Measurements from ENCODE around the gene P2RY6. TPM values are rescaled to one million over a fixed set of nuclear protein-coding genes. Genes with fewer than 3 reads are reported as not detected.
A peak's percentile ranks its signal among the peaks of the same experiment; 100 is the strongest.

The P2RY6 gene
- total RNA-seq, 1 donor from 2014 or later, result 3.6 TPM

DNA sequence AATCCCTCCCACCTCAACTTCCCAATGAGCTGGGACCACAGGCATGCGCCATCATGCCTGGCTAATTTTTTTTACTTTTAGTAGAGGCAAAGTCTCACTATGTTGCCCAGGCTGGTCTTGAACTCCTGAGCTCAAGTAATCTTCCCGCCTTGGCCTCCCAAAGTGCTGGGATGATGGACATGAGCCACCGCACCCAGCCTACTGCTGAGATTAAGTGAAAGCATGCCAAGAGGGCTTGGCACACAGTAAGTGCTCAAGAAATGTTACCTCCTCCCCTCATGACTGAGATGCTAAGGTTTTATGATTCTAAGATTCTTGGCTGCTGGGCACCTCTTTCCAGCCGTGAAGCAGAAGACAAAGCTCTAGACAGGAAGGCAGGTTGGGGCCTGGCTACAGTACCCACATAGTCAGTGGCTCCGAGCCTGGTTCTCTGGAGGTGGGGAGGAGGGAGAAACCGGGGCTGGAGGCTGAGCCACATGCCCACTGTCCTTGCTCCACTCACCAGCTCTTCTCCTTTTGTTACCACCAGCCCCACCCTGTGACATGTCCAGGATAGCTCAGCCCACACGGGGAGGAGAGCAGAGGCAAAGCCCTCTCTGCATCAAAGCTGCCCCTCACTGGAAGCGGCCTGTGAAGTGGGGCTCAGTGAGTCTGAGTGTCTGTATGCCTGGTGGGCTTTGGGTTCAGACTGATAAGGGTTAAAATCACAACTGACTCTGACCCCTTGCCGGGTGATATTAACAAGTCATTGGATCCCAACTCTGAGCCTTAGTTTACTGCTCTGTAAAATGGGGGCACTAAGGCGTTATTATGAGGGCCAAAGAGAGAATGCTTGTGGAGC, 48.8 kb downstream of the P2RY6 start:
- intact Hi-C loops (cut with DNase I), result no loop called here
- ATAC-seq (no peak), DNase-seq (ENCODE audit: low spot score) (no peak)

- ATAC-seq (peak; percentile 71), DNase-seq (ENCODE audit: low spot score) (no peak)
- intact Hi-C loops (cut with DNase I), result no loop called here
Measured at GRCh38 chr11:73321604-73322381, 49.7 kb downstream of the P2RY6 start.

DNA sequence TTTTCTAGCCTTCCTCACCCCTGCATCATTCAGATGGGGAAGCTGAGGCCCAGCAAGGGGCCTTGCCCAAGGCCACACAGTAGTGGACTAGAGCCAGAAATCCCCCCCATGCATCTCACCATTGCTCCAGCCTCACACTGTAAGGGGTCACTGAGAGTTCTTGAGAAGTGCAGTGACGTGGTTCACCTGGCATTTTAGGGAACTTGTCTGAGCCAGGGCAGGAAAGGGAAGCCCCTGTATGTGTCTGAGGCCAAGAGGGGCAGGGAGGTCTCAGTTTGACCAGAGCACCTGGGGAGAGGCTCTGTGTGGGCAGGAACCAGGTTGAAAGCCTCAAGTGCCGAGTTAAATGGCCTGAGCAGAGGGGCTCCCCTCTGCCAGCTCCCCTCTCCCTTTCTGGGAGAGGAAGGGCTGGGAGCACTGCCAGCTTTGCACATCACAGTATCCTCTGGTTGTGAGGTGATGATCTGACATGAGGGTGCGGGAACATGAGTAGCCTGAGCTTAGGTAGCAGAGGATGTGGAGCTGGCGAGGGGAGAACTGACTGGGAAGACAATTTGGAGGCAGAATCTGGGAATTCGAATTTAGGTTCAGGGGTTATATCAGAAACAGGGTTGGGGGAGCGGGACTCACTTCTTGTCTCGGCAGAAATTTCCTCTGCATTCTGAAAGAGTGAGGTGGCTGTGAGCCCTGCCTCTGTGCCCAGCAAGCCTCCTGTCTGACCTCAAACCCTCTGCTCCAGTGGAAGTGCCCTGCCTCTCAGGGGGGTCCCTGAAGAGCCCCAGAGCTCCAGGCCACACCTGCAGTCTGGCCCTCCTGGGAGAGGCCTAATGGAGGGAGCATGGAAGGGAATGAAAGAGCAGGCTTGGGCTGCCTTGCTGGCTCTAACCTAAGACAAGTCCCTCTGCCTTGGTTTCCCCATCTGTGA, 50.5 kb downstream of the P2RY6 start:
- DNase-seq (ENCODE audit: low spot score), result no peak
- intact Hi-C loops (cut with DNase I), result no loop called here
- peak; percentile 0 for ATAC-seq

DNA sequence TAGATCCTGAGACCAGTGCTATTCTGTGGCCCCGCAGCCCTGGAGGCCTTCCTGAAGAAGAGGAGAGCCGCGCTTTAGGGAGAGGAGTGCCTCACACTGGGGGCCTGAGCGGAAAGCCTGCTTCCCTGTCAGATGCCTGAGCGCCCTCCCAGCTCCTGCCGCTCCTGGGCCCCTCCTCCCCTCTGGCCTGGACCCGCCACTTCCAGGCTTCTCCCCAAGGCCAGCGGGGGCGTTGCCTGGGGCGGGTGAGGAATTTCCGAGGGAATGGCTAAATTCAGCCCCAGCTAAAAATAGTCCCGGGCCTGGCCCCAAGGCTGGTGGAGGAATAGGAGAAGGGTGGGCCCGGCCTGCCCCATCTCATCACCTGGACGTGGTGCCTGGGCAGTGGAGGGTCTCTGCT, 51.3 kb downstream of the P2RY6 start:
- intact Hi-C loops (cut with DNase I), result no loop called here
- peak; percentile 77 for ATAC-seq
- peak; percentile 87 for DNase-seq (ENCODE audit: low spot score)

DNA sequence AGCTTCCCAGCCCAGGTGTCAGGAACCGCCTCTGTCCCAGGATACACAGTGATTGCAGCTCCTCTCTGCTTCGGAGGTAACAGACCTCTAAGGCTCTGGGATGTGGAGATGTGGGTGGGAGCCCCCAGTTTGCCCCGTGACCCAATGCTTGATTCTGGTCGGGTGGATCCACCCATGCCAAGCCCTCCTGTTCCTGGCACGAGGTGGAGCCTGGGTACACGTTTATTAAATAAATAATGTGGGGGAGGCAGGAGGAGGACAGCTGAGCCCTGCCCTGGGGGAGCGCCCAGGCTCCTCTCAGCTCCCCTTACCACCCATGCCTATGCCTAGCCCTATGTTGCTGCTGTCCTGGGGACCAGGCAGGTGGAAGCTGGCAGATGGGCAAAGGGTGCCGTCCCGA, 52.0 kb downstream of the P2RY6 start:
- intact Hi-C loops (cut with DNase I), result no loop called here
- no peak for DNase-seq (ENCODE audit: low spot score)
- no peak for ATAC-seq

- DNase-seq (ENCODE audit: low spot score) (no peak), ATAC-seq (no peak)
Measured at GRCh38 chr11:73324665-73325035, 52.5 kb downstream of the P2RY6 start.

GRCh38 chr11:73325036-73325981, 53.2 kb downstream of the P2RY6 start:
- intact Hi-C loops (cut with DNase I), result no loop called here
- ATAC-seq, result no peak

More at GRCh38 chr11:73324665-73325035, 52.5 kb downstream of the P2RY6 start:
- intact Hi-C loops (cut with DNase I), result no loop called here

GRCh38 chr11:73326929-73327811, 55.0 kb downstream of the P2RY6 start:
- DNase-seq (ENCODE audit: low spot score), result no peak
- intact Hi-C loops (cut with DNase I), result no loop called here
- no peak for ATAC-seq

More at GRCh38 chr11:73325036-73325981, 53.2 kb downstream of the P2RY6 start:
- no peak for DNase-seq (ENCODE audit: low spot score)

GRCh38 chr11:73327812-73328364, 55.8 kb downstream of the P2RY6 start:
- intact Hi-C loops (cut with DNase I), result no loop called here
- DNase-seq (ENCODE audit: low spot score) (no peak), ATAC-seq (no peak)

DNA sequence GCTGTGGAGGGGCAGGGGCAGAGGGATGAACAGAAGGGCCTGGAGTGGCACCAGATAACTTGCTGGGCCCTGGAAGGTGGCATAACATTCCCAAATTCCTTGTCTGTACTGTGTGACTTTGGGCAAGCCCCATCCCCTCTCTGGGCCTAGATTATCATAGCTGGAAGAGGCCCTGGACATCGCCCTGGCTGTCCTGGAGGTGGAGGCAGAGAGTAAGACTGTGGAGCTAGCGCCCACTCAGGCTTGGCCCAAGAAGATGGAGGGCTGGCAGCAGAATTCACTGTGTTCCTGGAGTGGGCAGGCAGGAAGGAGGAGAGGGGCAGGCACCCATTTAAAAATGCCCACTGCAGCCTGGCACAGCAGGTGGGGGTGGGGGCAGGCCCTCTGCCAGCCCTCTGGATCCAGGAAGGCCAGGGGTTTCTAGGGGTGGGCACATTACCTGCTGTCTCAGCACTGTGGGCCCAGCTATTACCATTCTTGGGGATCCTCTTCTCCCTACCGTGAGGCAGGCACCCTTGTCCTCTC, 58.5 kb downstream of the P2RY6 start:
- intact Hi-C loops (cut with DNase I), result no loop called here
- no peak for DNase-seq (ENCODE audit: low spot score)
- ATAC-seq, result no peak

DNA sequence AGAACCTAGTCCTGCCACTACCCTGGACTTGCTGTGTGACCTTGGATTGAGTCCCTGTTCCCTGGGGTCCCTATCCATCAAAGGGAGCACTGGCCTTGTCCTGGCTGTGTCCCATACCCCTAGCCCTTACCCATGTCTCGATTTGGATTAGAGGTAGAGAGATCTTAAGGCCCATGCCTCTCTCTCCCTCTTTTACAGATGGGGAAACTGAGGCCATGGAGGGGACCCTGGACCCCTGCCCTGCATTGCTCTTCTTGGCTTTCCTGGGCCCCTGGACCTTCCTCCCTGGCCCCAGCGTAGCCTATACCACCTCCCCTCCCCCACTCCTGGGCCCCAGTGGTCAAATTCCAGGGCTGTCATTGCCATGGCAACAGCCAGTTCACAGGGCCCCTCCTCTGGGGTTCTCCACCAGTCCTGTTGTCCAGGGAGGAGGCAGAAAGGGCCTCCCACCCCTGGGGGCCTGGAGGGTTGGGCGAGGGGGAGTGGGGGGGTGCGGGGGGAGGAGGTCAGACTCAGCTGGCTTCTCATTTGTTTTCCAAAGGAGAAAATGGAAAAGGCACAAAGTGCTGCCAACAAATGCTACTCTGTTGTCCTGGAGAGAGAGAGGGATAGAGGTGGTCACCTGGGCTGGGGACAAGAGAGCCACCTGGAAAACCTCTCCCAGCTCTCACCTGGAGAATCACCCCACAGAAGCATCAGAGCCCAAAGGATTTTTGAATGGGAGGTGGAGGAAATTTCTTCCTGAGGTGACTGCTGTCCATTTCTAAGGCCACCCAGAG, 59.2 kb downstream of the P2RY6 start:
- intact Hi-C loops (cut with DNase I), result no loop called here
- DNase-seq (ENCODE audit: low spot score) (peak; percentile 80), ATAC-seq (peak; percentile 25)

- intact Hi-C loops (cut with DNase I), result no loop called here
- DNase-seq (ENCODE audit: low spot score), result no peak
Measured at GRCh38 chr11:73333173-73333572, 61.0 kb downstream of the P2RY6 start.

DNA sequence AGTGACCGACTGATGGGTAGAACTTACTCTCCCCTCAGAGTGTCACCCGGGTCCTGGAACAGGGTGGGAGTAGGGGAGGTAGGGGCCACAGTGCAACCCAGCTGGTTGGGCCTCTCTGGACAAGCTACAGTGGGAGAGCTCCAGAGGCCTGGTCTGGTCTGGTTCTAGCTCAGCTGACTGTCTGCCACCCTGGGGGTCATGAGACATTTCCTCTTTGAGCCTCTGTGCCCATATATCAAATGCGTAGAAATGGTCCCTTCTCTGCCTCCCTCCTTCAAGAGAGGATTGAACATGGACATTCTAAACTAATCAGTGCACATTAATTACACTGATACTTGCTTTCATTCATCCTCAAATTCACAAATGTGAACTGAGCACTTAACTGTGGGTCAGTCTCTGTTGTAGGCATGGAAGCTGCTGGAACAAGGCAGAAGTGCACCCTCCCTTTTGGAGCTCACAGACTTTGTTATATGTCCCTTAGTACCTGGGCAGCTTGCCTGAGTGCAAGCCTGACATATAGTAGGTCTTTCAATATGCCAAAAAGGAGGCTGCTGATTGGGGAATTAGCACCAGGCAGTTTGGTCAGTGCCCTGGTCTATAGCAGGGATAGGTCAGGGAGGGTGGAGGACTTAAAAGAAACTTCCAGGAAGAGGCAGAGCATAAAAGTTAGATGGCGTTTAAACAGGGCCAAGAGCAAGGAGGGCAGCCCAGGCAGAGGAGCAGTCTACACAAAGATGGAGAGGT, 61.7 kb downstream of the P2RY6 start:
- DNase-seq (ENCODE audit: low spot score) (no peak), ATAC-seq (no peak)
- intact Hi-C loops (cut with DNase I), result loop anchor here (2.0 kb wide), 1 partner anchor 27 kb away; no protein-coding TSS in a partner anchor

More at GRCh38 chr11:73333173-73333572, 61.0 kb downstream of the P2RY6 start:
- ATAC-seq, result no peak

GRCh38 chr11:73334384-73335203, 62.5 kb downstream of the P2RY6 start:
- ATAC-seq, result peak; percentile 78
- intact Hi-C loops (cut with DNase I), result loop anchor here (2.0 kb wide), 1 partner anchor 28 kb away; no protein-coding TSS in a partner anchor
- DNase-seq (ENCODE audit: low spot score), result peak; percentile 88

All from sciatic nerve (tissue), 2 donors.